H1 (cell line): ENCODE results near the gene LTBP1. TPM values are rescaled to one million over a fixed set of nuclear protein-coding genes. Genes with fewer than 3 reads are reported as not detected.

Experiments used
- CTCF ChIA-PET: fragments of 300-600 bp; sonication (Branson Sonifier 250); formaldehyde crosslinking; loops from one replicate; lab custom pipeline; 2021; ENCODE audit not compliant: partially characterized antibody; lab: Charles Lee
- POLR2A ChIA-PET: fragments of 300-600 bp; sonication (Branson Sonifier 250); formaldehyde crosslinking; loops from one replicate; lab custom pipeline; 2021; ENCODE audit warnings: inconsistent platforms; ENCODE audit not compliant: partially characterized antibody; lab: Charles Lee
- DNase-seq, 2 experiments: peaks; one replicate each; pipeline versions ENCODE4 v3.0.0 to v3.0.0-alpha.2; 2010 to 2022; ENCODE audit warnings: low spot score in 2 of 2, low read depth in 1 of 2, mixed read lengths in 1 of 2
- FAIRE-seq: peaks from 2 replicates; lab custom pipeline; 2011; peaks lifted over from hg19 to GRCh38; lab: Jason Lieb, UNC
- H2AFZ ChIP-seq: 2 replicates; pipeline ENCODE4 v1.8.1; 2012; ENCODE audit warnings: low read length, inconsistent platforms
- H2AK5ac ChIP-seq: 2 replicates; pipeline ENCODE4 v1.6.1; 2013; ENCODE audit warnings: low read depth, low read length
- H2BK120ac ChIP-seq: replicated peaks from 2 replicates; pipeline ENCODE3; 2013; ENCODE audit warnings: low read depth, low read length, inconsistent platforms
- H2BK12ac ChIP-seq: 2 replicates; pipeline ENCODE4 v1.6.1; 2013; ENCODE audit warnings: low read depth, low read length
- H2BK15ac ChIP-seq: 2 replicates; pipeline ENCODE4 v1.6.1; 2013; ENCODE audit warnings: low read length
- H2BK20ac ChIP-seq: 2 replicates; pipeline ENCODE4 v1.6.1; 2013; ENCODE audit warnings: low read length
- H2BK5ac ChIP-seq: 2 replicates; pipeline ENCODE4 v1.6.1; 2013; ENCODE audit warnings: low read depth, low read length
- H3K14ac ChIP-seq: 2 replicates; pipeline ENCODE4 v1.6.1; 2013; ENCODE audit warnings: inconsistent platforms; ENCODE audit not compliant: insufficient read length
- H3K18ac ChIP-seq: 2 replicates; pipeline ENCODE4 v1.6.1; 2013; ENCODE audit warnings: low read length; ENCODE audit errors: extremely low read depth
- H3K23ac ChIP-seq: 2 replicates; pipeline ENCODE4 v1.6.1; 2013; ENCODE audit warnings: inconsistent platforms; ENCODE audit not compliant: insufficient read length
- H3K23me2 ChIP-seq: 2 replicates; pipeline ENCODE4 v1.6.1; 2013; ENCODE audit warnings: low read depth, low read length
- H3K27ac ChIP-seq: 2 replicates; pipeline ENCODE4 v1.6.1; 2011; ENCODE audit warnings: low read depth, low read length, inconsistent platforms
- H3K27me3 ChIP-seq, 4 experiments: replicated peaks in 1 of 4; 1 replicate in 1 of 4; 2 replicates in 3 of 4; pipeline versions ENCODE4 v1.6.1 to v1.8.1; 2011 to 2013; ENCODE audit warnings: low read length in 3 of 4, mild to moderate bottlenecking in 3 of 4, inconsistent platforms in 2 of 4, mixed read lengths in 2 of 4, moderate library complexity in 1 of 4; ENCODE audit not compliant: control insufficient read depth in 3 of 4, insufficient read depth in 3 of 4; ENCODE audit errors: extremely low read depth in 1 of 4
- H3K36me3 ChIP-seq, 4 experiments: 2 replicates each; pipeline versions ENCODE4 v1.6.1 to v1.8.1; 2011 to 2013; ENCODE audit warnings: mild to moderate bottlenecking in 4 of 4, low read length in 3 of 4, moderate library complexity in 2 of 4, control low read depth in 1 of 4, inconsistent platforms in 1 of 4; ENCODE audit not compliant: insufficient read depth in 4 of 4, control insufficient read depth in 2 of 4
- H3K4ac ChIP-seq: replicated peaks from 2 replicates; pipeline ENCODE3; 2013; ENCODE audit warnings: low read length, low read depth, mixed read lengths, inconsistent platforms; ENCODE audit not compliant: insufficient read length
- H3K4me1 ChIP-seq, 4 experiments: replicated peaks in 1 of 4; 1 replicate in 1 of 4; 2 replicates in 3 of 4; pipeline versions ENCODE4 v1.6.1 to v1.8.1; 2011 to 2013; ENCODE audit warnings: low read length in 3 of 4, inconsistent platforms in 2 of 4, mixed read lengths in 1 of 4; ENCODE audit not compliant: insufficient read depth in 4 of 4, control insufficient read depth in 3 of 4
- H3K4me2 ChIP-seq, 2 experiments: 2 replicates each; pipeline versions ENCODE4 v1.6.1 to v1.8.1; 2011 to 2013; ENCODE audit warnings: low read depth in 2 of 2, low read length in 2 of 2, control low read depth in 1 of 2, inconsistent platforms in 1 of 2, mild to moderate bottlenecking in 1 of 2; ENCODE audit not compliant: insufficient read depth in 1 of 2
- H3K4me3 ChIP-seq, 4 experiments: fragments of 200-600, 300-600 bp in 1 of 4; sonication (generic), shearing (Covaris generic), sonication (Bioruptor Twin) in 1 of 4; 2 replicates each; pipeline versions ENCODE4 v1.5.1 to v1.8.1; 2011 to 2016; ENCODE audit warnings: low read length in 4 of 4, low read depth in 3 of 4, control low read depth in 2 of 4, inconsistent platforms in 2 of 4, mild to moderate bottlenecking in 2 of 4, mixed read lengths in 1 of 4, moderate library complexity in 1 of 4; ENCODE audit not compliant: insufficient read depth in 2 of 4; ENCODE audit errors: extremely low read depth in 1 of 4
- H3K56ac ChIP-seq: replicated peaks from 2 replicates; pipeline ENCODE3; 2013; ENCODE audit warnings: low read depth, mild to moderate bottlenecking, mixed read lengths, low read length, inconsistent platforms; ENCODE audit not compliant: insufficient read length
- H3K79me1 ChIP-seq: 2 replicates; pipeline ENCODE4 v1.6.1; 2013; ENCODE audit warnings: low read depth, low read length, control low read depth
- H3K79me2 ChIP-seq, 2 experiments: 2 replicates each; pipeline versions ENCODE4 v1.6.1 to v1.8.1; 2012 to 2013; ENCODE audit warnings: low read length in 2 of 2, mild to moderate bottlenecking in 2 of 2, inconsistent platforms in 1 of 2; ENCODE audit not compliant: insufficient read depth in 2 of 2, control insufficient read depth in 1 of 2
- H3K9ac ChIP-seq, 4 experiments: replicated peaks in 1 of 4; 1 replicate in 1 of 4; 2 replicates in 3 of 4; pipeline versions ENCODE4 v1.6.1 to v1.8.1; 2011 to 2013; ENCODE audit warnings: low read depth in 3 of 4, low read length in 3 of 4, control low read depth in 2 of 4, mild to moderate bottlenecking in 2 of 4, moderate library complexity in 2 of 4, inconsistent platforms in 1 of 4; ENCODE audit errors: extremely low read depth in 1 of 4
- H3K9me3 ChIP-seq, 2 experiments: 2 replicates each; pipeline versions ENCODE4 v1.6.1 to v1.8.1; 2012 to 2013; ENCODE audit warnings: mild to moderate bottlenecking in 2 of 2, moderate library complexity in 2 of 2, control low read depth in 1 of 2, inconsistent platforms in 1 of 2, low read depth in 1 of 2, low read length in 1 of 2, mixed read lengths in 1 of 2; ENCODE audit not compliant: insufficient read depth in 2 of 2
- H4K20me1 ChIP-seq, 2 experiments: replicated peaks in 1 of 2; 2 replicates each; pipeline versions ENCODE3 to v1.8.1; 2011 to 2013; ENCODE audit warnings: inconsistent platforms in 2 of 2, low read length in 2 of 2, mild to moderate bottlenecking in 1 of 2; ENCODE audit not compliant: insufficient read depth in 2 of 2, control insufficient read depth in 1 of 2
- H4K5ac ChIP-seq: 2 replicates; pipeline ENCODE4 v1.6.1; 2013; ENCODE audit warnings: low read length, low read depth, mixed read lengths, inconsistent platforms; ENCODE audit not compliant: insufficient read length
- H4K8ac ChIP-seq: 2 replicates; pipeline ENCODE4 v1.8.0; 2013; ENCODE audit warnings: mild to moderate bottlenecking, moderate library complexity, low read length, inconsistent platforms; ENCODE audit not compliant: insufficient read depth; ENCODE audit errors: extremely low read depth
- H4K91ac ChIP-seq: replicated peaks from 2 replicates; pipeline ENCODE3; 2013; ENCODE audit warnings: low read length, mixed read lengths, inconsistent platforms; ENCODE audit not compliant: insufficient read length
- PHF8 ChIP-seq: fragments of 200-600 bp; sonication (generic); conservative IDR thresholded peaks from 2 replicates; pipeline ENCODE4 v1.7.1; 2012; ENCODE audit warnings: low read depth, mild to moderate bottlenecking, inconsistent platforms, low read length, moderate library complexity
- RAD21 ChIP-seq, 2 experiments: IDR thresholded peaks in 1 of 2; conservative IDR thresholded peaks in 1 of 2; 2 replicates each; pipeline ENCODE4 v1.6.1; 2011; ENCODE audit warnings: low read depth in 2 of 2, low read length in 2 of 2, improper control_type of control experiment in 1 of 2, inconsistent platforms in 1 of 2, mild to moderate bottlenecking in 1 of 2, moderate library complexity in 1 of 2
- WGBS, 2 experiments: shearing (Covaris generic) in 1 of 2; methylation state at CpG; one replicate each; pipeline versions ENCODE4 v1.1.6 to v1.1.7; 2013 to 2015; ENCODE audit warnings: low lambda C conversion rate in 2 of 2, mixed read lengths in 2 of 2, inconsistent platforms in 1 of 2, low coverage in 1 of 2, missing lambda C conversion rate in 1 of 2; ENCODE audit not compliant: insufficient replicate concordance in 2 of 2, insufficient coverage in 1 of 2, insufficient read length in 1 of 2; ENCODE audit errors: extremely low coverage in 1 of 2, missing lambda C conversion rate in 1 of 2; 5-methylcytosine and 5-hydroxymethylcytosine counted together
- polyA plus RNA-seq, 7 experiments: library from polyadenylated mRNA; depleted of rRNA in 3 of 7; stranded (reverse) in 5 of 7; unstranded in 2 of 7; fragments of >200 nt in 5 of 7; fragments of 200-250 nt in 2 of 7; gene quantifications; 1 replicate in 5 of 7; 2 replicates in 1 of 7; 4 replicates in 1 of 7; pipeline versions ENCODE4 v1.2.1 to v1.2.3, GENCODE V29; 2011 to 2013; ENCODE audit warnings: missing spikeins in 2 of 7, mixed read lengths in 2 of 7
- total RNA-seq: library from RNA; stranded (reverse); fragmentation: NEBNext Ultra II Directional; extraction: Animal tissue kit (Norgen Biotek cat#: 25700); gene quantifications from 2 replicates; pipeline ENCODE4 v1.2.1, GENCODE V29; 2021
- TF ChIP-seq, protein P1 (sequence below), 3 experiments: IDR thresholded peaks; 1 replicate in 2 of 3; 2 replicates in 1 of 3; pipeline versions ENCODE4 v1.5.1 to v1.6.1; 2011; ENCODE audit warnings: low read length in 3 of 3, mild to moderate bottlenecking in 3 of 3, inconsistent platforms in 2 of 3, low read depth in 1 of 3, moderate library complexity in 1 of 3; ENCODE audit not compliant: insufficient read depth in 1 of 3; ENCODE audit errors: control extremely low read depth in 1 of 3
- TF ChIP-seq, protein P2 (sequence below): IDR thresholded peaks from 2 replicates; pipeline ENCODE4 v1.6.1; 2012; ENCODE audit warnings: inconsistent platforms

Gene LTBP1
- total and polyA plus RNA-seq, 2 of the 8 experiments (the other 6 are each of a cell fraction or from before 2014, with no cell fraction given) = 15.4 to 24.7 TPM

DNA sequence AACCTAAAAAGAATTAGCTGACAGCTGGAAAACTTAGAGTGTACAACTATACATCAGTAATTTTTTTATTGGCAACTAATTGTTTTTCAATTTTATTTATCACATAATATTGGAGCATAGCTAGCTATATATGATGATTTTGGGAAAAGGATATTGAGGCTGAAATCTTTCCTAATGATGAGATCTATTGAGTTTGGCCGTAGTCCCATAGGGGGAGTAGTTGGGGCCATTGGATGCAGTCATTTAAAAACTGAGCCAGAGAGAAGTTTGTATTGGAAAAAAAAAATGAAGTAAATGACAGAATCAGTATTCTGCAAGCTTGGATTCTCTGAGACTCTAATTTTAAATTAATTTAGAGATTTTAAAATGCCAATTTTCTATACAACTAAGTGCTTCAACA lies 179.8 kb downstream of the LTBP1 start:
- H4K91ac ChIP-seq = no peak overlapping the region
- no peak overlapping the region for H2BK120ac ChIP-seq
- no peaks in the 10 kb centered on the region for H4K20me1 ChIP-seq
- H2BK5ac ChIP-seq = no peak overlapping the region
- H3K14ac ChIP-seq = no peak overlapping the region
- no peak overlapping the region for H3K4me3 ChIP-seq
- no peak overlapping the region for H4K5ac ChIP-seq
- no peak overlapping the region for H3K56ac ChIP-seq
- no peak overlapping the region for H3K4me2 ChIP-seq
- H3K23ac ChIP-seq = no peak overlapping the region
- no peaks in the 10 kb centered on the region for H3K79me1 ChIP-seq
- DNase-seq (no peak), FAIRE-seq (no peak)
- no peak overlapping the region for H3K27ac ChIP-seq
- H2BK20ac ChIP-seq = no peak overlapping the region
- no peaks in the 10 kb centered on the region for H3K23me2 ChIP-seq
- no peaks in the 10 kb centered on the region for H3K9me3 ChIP-seq
- no peak overlapping the region for H3K18ac ChIP-seq
- no peak overlapping the region for H2BK12ac ChIP-seq
- no peak overlapping the region for H2AK5ac ChIP-seq
- no peaks in the 10 kb centered on the region for H3K4me1 ChIP-seq
- no peaks in the 10 kb centered on the region for H3K36me3 ChIP-seq
- TF ChIP-seq, protein P1, sequence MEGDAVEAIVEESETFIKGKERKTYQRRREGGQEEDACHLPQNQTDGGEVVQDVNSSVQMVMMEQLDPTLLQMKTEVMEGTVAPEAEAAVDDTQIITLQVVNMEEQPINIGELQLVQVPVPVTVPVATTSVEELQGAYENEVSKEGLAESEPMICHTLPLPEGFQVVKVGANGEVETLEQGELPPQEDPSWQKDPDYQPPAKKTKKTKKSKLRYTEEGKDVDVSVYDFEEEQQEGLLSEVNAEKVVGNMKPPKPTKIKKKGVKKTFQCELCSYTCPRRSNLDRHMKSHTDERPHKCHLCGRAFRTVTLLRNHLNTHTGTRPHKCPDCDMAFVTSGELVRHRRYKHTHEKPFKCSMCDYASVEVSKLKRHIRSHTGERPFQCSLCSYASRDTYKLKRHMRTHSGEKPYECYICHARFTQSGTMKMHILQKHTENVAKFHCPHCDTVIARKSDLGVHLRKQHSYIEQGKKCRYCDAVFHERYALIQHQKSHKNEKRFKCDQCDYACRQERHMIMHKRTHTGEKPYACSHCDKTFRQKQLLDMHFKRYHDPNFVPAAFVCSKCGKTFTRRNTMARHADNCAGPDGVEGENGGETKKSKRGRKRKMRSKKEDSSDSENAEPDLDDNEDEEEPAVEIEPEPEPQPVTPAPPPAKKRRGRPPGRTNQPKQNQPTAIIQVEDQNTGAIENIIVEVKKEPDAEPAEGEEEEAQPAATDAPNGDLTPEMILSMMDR (IDR thresholded peaks at IDR 0.05; ENCODE audit: control extremely low read depth in 1 of 3, insufficient read depth in 1 of 3, low read depth in 1 of 3, low read length in 3 of 3) = peak in 2 of 3 experiments; percentile 20 to 28; a peak in 2 of 4 replicates
- no peak for TF ChIP-seq PHF8
- peak; percentile 21 to 32; a peak in 3 of 4 replicates for TF ChIP-seq RAD21 (IDR thresholded peaks at IDR 0.05 in 1 of 2, conservative IDR thresholded peaks at IDR 0.05 in 1 of 2; ENCODE audit: low read depth in 2 of 2, low read length in 2 of 2)
- TF ChIP-seq, protein P2, sequence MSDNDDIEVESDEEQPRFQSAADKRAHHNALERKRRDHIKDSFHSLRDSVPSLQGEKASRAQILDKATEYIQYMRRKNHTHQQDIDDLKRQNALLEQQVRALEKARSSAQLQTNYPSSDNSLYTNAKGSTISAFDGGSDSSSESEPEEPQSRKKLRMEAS = no peak
- WGBS, 2 experiments = 80% methylated on average over 1 of the region's 1 CpG; no CpG with 5 or more reads in 1 of the 2 experiments
- no peak overlapping the region for H2BK15ac ChIP-seq
- H3K9ac ChIP-seq = no peak overlapping the region
- H4K8ac ChIP-seq = no peak overlapping the region
- CTCF ChIA-PET = interaction anchor here (0.6 to 1.5 kb wide), 12 partner anchors 8 to 914 kb away, joined by 3 to 7 read pairs (median 3); no protein-coding TSS in a partner anchor
- no peak overlapping the region for H2AFZ ChIP-seq
- no peaks in the 10 kb centered on the region for H3K79me2 ChIP-seq
- POLR2A ChIA-PET = no interaction called here
- no peaks in the 10 kb centered on the region for H3K27me3 ChIP-seq
- no peak overlapping the region for H3K4ac ChIP-seq
